Lower lobe of right lung (tissue), 2 donors: ENCODE data around the gene C16orf90. TPM values are rescaled to one million over a fixed set of nuclear protein-coding genes. Genes with fewer than 3 reads are reported as not detected.

ENCODE experiments used
- ATAC-seq, 2 donors: fragments of 200-7000 bp; cut with Tn5 transposase; one replicate each; pipeline ENCODE4 v1.9.1; 2020 to 2022; ENCODE audit warnings: mild to moderate bottlenecking in 2 of 2, moderate library complexity in 2 of 2
- DNase-seq: peaks from one replicate; pipeline ENCODE4 v3.0.0-alpha.2; 2020
- H3K27ac ChIP-seq: fragments of 200-600 bp; one replicate; pipeline ENCODE4 v1.8.0; 2022
- H3K27me3 ChIP-seq: fragments of 200-600 bp; one replicate; pipeline ENCODE4 v1.8.0; 2022; ENCODE audit warnings: low read depth
- H3K36me3 ChIP-seq: fragments of 200-600 bp; one replicate; pipeline ENCODE4 v1.8.0; 2022; ENCODE audit warnings: mild to moderate bottlenecking
- H3K4me1 ChIP-seq: fragments of 200-600 bp; one replicate; pipeline ENCODE4 v1.8.0; 2022
- H3K4me3 ChIP-seq: fragments of 200-600 bp; one replicate; pipeline ENCODE4 v1.8.0; 2022; ENCODE audit warnings: mild to moderate bottlenecking
- H3K9me3 ChIP-seq: fragments of 200-600 bp; one replicate; pipeline ENCODE4 v1.8.0; 2022
- intact Hi-C: fragments of 100-400 bp; cut with DNase I; formaldehyde crosslinking; loops from one replicate; pipeline ENCODE4 v1.11.0; 2022
- long read RNA-seq: library from polyadenylated mRNA; unstranded; transcript quantifications from one replicate; pipeline ENCODE4 v2.0.0, GENCODE V29; 2021
- total RNA-seq: library from RNA; stranded (reverse); fragmentation: NEBNext Ultra II Directional; extraction: Animal tissue kit (Norgen Biotek cat#: 25700); gene quantifications from one replicate; pipeline ENCODE4 v1.2.1, GENCODE V29; 2021
- TF ChIP-seq, protein P1 (sequence below): fragments of 200-600 bp; IDR thresholded peaks from one replicate; pipeline ENCODE4 v1.8.0; 2022; ENCODE audit warnings: antibody characterized with exemption, mild to moderate bottlenecking
- donor health status: DM: no; HTN: yes; CAD: no; lungs with severe emphysema.

C16orf90 gene
- not detected for total RNA-seq
- long read RNA-seq, result 0 reads

- H3K27ac ChIP-seq, result no peak within 1 kb of the TSS
- no peak within 1 kb of the TSS for H3K4me3 ChIP-seq
- H3K4me1 ChIP-seq, result no peaks in the 10 kb centered on the region
- no peaks in the 10 kb centered on the region for H3K36me3 ChIP-seq
- TF ChIP-seq, protein P1, sequence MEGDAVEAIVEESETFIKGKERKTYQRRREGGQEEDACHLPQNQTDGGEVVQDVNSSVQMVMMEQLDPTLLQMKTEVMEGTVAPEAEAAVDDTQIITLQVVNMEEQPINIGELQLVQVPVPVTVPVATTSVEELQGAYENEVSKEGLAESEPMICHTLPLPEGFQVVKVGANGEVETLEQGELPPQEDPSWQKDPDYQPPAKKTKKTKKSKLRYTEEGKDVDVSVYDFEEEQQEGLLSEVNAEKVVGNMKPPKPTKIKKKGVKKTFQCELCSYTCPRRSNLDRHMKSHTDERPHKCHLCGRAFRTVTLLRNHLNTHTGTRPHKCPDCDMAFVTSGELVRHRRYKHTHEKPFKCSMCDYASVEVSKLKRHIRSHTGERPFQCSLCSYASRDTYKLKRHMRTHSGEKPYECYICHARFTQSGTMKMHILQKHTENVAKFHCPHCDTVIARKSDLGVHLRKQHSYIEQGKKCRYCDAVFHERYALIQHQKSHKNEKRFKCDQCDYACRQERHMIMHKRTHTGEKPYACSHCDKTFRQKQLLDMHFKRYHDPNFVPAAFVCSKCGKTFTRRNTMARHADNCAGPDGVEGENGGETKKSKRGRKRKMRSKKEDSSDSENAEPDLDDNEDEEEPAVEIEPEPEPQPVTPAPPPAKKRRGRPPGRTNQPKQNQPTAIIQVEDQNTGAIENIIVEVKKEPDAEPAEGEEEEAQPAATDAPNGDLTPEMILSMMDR, result no peak
- intact Hi-C loops, result no loop called here
- H3K27me3 ChIP-seq, result no peaks in the 10 kb centered on the region
- peak; percentile 40 for DNase-seq
- no peaks in the 10 kb centered on the region for H3K9me3 ChIP-seq
- ATAC-seq, result no peak
These were observed at the start of gene C16orf90 for GRCh38 chr16:3495176-3495575. Gene C16orf90, minus strand, starts transcription at chr16:3495489. Its CDS starts 68 bp downstream, at chr16:3495421.

GRCh38 chr16:3542601-3543373 is 47.5 kb upstream of the C16orf90 start:
- TF ChIP-seq, protein P1, result no peak
- intact Hi-C loops, result no loop called here
- ATAC-seq, result no peak
- Histone ChIP-seq H3K4me3 (no peak overlapping the region), H3K4me1 (no peaks in the 10 kb centered on the region), H3K9me3 (no peaks in the 10 kb centered on the region), H3K36me3 (peaks cover 39% of the 10 kb centered on the region), H3K27me3 (no peaks in the 10 kb centered on the region), H3K27ac (no peak overlapping the region)
- DNase-seq, result no peak

DNA sequence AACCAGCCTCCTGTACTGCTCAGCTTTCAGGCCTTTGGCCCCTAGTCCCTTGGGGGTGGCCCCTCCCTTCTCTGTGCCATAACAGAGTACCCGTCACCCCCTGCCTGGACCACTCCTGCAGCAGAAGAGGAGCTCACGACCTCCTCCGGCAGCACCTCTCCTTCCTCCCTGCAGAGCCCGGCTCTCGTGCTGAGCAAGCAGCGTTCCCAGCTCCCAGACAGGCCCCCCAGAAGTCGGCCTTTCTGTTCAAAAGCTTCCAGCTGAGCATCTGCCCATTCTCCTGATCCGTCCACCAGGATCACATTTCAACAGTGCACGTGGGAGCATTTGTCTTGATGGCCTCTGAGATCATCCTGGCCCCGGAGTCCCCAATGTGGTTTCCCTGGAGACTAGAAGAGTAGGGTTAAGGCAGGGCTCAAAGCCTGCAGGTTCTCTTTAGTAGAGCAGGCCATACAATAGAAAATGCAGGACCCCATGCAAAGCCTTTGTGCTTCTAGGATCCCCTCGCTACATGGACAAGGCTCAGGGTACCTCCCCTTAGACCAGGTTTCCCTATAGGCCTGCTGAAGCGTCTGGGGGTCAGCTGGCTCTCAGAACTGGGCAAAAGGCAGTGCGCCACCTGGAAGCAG is 46.4 kb upstream of the C16orf90 start:
- Histone ChIP-seq H3K27ac (no peak overlapping the region), H3K4me3 (no peak overlapping the region), H3K4me1 (no peaks in the 10 kb centered on the region), H3K9me3 (no peaks in the 10 kb centered on the region), H3K27me3 (no peaks in the 10 kb centered on the region), H3K36me3 (peaks cover 46% of the 10 kb centered on the region)
- TF ChIP-seq, protein P1, result no peak
- intact Hi-C loops, result no loop called here
- DNase-seq, result no peak
- ATAC-seq, result no peak

DNA sequence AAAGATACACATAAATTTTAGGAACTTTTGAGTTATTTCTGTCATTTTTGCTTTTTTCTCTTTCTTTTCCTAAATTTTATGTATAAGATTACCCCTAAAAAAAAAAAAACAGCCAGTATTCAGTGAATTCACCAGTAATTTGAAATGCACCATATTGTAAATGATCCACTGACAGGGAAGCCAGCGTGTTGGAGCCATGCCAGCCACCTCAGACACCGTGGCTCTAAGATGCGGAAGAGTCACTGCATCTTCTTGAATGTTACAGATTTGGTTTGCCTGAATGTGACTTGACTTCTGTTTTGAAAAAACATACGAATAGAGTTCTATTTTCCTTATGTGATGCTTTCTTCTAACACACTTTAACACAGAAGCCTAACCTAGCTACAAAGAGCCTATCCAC is 42.9 kb upstream of the C16orf90 start:
- Histone ChIP-seq H3K4me3 (no peak overlapping the region), H3K36me3 (peaks cover 77% of the 10 kb centered on the region), H3K27ac (no peak overlapping the region), H3K9me3 (no peaks in the 10 kb centered on the region), H3K27me3 (no peaks in the 10 kb centered on the region), H3K4me1 (no peaks in the 10 kb centered on the region)
- DNase-seq (no peak), ATAC-seq (no peak)
- intact Hi-C loops, result no loop called here
- TF ChIP-seq, protein P1, result no peak

DNA sequence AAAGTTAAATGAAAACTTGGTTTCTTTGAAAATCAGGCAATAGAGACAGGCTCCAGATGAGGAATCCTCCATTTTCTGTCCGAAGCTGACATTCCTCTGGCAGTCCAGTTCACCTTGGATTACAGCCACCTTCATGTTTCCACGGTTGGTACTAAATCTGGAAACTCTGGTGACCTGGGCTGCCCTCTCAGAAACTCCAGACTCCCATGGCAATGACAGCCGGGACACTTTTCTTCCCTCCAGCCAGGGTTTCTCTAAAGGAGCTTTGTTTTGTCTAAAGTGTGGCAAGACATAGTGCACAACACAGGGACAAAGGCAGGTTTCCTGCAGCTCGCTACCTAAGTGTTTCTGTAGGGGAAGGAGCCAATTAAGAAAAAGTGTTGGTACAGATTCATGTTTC is 41.6 kb upstream of the C16orf90 start:
- H3K27ac ChIP-seq, result no peak overlapping the region
- ATAC-seq, result no peak
- H3K36me3 ChIP-seq, result peaks cover 84% of the 10 kb centered on the region
- H3K4me1 ChIP-seq, result no peaks in the 10 kb centered on the region
- no peak for DNase-seq
- TF ChIP-seq, protein P1, result no peak
- H3K4me3 ChIP-seq, result no peak overlapping the region
- no peaks in the 10 kb centered on the region for H3K27me3 ChIP-seq
- no peaks in the 10 kb centered on the region for H3K9me3 ChIP-seq
- intact Hi-C loops, result no loop called here
